Caco-2 (cell line): ENCODE data around the gene HTRA2. TPM values are rescaled to one million over a fixed set of nuclear protein-coding genes. Genes with fewer than 3 reads are reported as not detected.

Experiments
- BruUV-seq: library from RNA; stranded (reverse); fragments of 400-500 nt; replicated peaks from 2 replicates; lab custom pipeline; 2021; lab: Mats Ljungman, UMichigan
- CTCF ChIA-PET: fragments of 300-600 bp; sonication (Branson Sonifier 250); formaldehyde crosslinking; loops from one replicate; lab custom pipeline; 2022; ENCODE audit warnings: antibody characterized with exemption; lab: Charles Lee
- POLR2A ChIA-PET: fragments of 300-600 bp; sonication (Branson Sonifier 250); formaldehyde crosslinking; loops from one replicate; lab custom pipeline; 2022; ENCODE audit warnings: antibody characterized with exemption; lab: Charles Lee
- DNase-seq, 2 experiments: peaks; one replicate each; pipeline versions ENCODE4 v3.0.0 to v3.0.0-alpha.2; 2020 to 2022
- H3K27me3 ChIP-seq: replicated peaks from 2 replicates; pipeline ENCODE4 v1.6.0; 2011; ENCODE audit warnings: low read length; ENCODE audit not compliant: control insufficient read depth, insufficient read depth
- H3K36me3 ChIP-seq: 2 replicates; pipeline ENCODE4 v1.5.1; 2011; ENCODE audit warnings: low read length; ENCODE audit not compliant: control insufficient read depth, insufficient read depth
- H3K4me1 ChIP-seq: fragments of 250-450 bp; sonication (Bioruptor Pico); 2 replicates; pipeline ENCODE4 v1.5.1; 2020; ENCODE audit warnings: mild to moderate bottlenecking
- H3K4me3 ChIP-seq: 2 replicates; pipeline ENCODE4 v1.5.1; 2011; ENCODE audit warnings: low read depth, mild to moderate bottlenecking, control low read depth, low read length
- H3K9me3 ChIP-seq: fragments of 250-450 bp; sonication (Bioruptor Pico); 2 replicates; pipeline ENCODE4 v1.5.1; 2020; ENCODE audit warnings: mild to moderate bottlenecking, moderate library complexity
- H3K27ac Mint-ChIP-seq: one replicate; pipeline ENCODE4 v1.8.0; 2022; ENCODE audit warnings: mixed read lengths; ENCODE audit not compliant: unreplicated experiment
- H3K27me3 Mint-ChIP-seq: one replicate; pipeline ENCODE4 v1.8.0; 2022; ENCODE audit warnings: mixed read lengths; ENCODE audit not compliant: insufficient read depth, unreplicated experiment
- H3K36me3 Mint-ChIP-seq: one replicate; pipeline ENCODE4 v1.8.0; 2022; ENCODE audit warnings: mild to moderate bottlenecking, mixed read lengths; ENCODE audit not compliant: insufficient read depth, unreplicated experiment
- H3K4me1 Mint-ChIP-seq: one replicate; pipeline ENCODE4 v1.8.0; 2022; ENCODE audit warnings: low read depth, mixed read lengths; ENCODE audit not compliant: unreplicated experiment
- H3K4me3 Mint-ChIP-seq: one replicate; pipeline ENCODE4 v1.8.0; 2022; ENCODE audit warnings: mild to moderate bottlenecking, moderate library complexity, mixed read lengths; ENCODE audit not compliant: unreplicated experiment
- H3K9me3 Mint-ChIP-seq: one replicate; pipeline ENCODE4 v1.8.0; 2022; ENCODE audit warnings: mixed read lengths; ENCODE audit not compliant: unreplicated experiment
- CTCF ChIP-seq, 2 experiments: fragments of 200-600 bp in 1 of 2; IDR thresholded peaks; 1 replicate in 1 of 2; 2 replicates in 1 of 2; pipeline versions ENCODE4 v1.5.1 to v1.8.0; 2011 to 2022; ENCODE audit warnings: antibody characterized with exemption in 1 of 2, control low read depth in 1 of 2, inconsistent platforms in 1 of 2, low read depth in 1 of 2, low read length in 1 of 2, mild to moderate bottlenecking in 1 of 2, moderate library complexity in 1 of 2; ENCODE audit not compliant: insufficient read depth in 1 of 2, severe bottlenecking in 1 of 2, unreplicated experiment in 1 of 2
- intact Hi-C: fragments of 100-400 bp; cut with micrococcal nuclease; formaldehyde crosslinking; loops from one replicate; pipeline ENCODE4 v1.10.0; 2022; ENCODE audit not compliant: unreplicated experiment
- total RNA-seq: library from RNA; stranded (reverse); gene quantifications from 2 replicates; pipeline ENCODE4 v1.2.3, GENCODE V29; 2022

Gene HTRA2
- total RNA-seq, 1 experiment from 2014 or later = 27.3 TPM

- Mint-ChIP-seq H3K4me3 (no peak overlapping the region), H3K27me3 (peaks cover 2% of the 10 kb centered on the region), H3K9me3 (no peaks in the 10 kb centered on the region), H3K36me3 (no peaks in the 10 kb centered on the region), H3K27ac (no peak overlapping the region), H3K4me1 (no peaks in the 10 kb centered on the region)
- intact Hi-C loops = no loop called here
- Histone ChIP-seq H3K4me1 (no peaks in the 10 kb centered on the region), H3K27me3 (no peaks in the 10 kb centered on the region), H3K9me3 (no peaks in the 10 kb centered on the region), H3K36me3 (no peaks in the 10 kb centered on the region), H3K4me3 (no peak overlapping the region)
- no peak for TF ChIP-seq CTCF (IDR thresholded peaks at IDR 0.05; ENCODE audit: insufficient read depth in 1 of 2, low read depth in 1 of 2, low read length in 1 of 2, severe bottlenecking in 1 of 2, unreplicated experiment in 1 of 2)
- no peak for DNase-seq
- BruUV-seq = no TSS peak
- ChIA-PET POLR2A (no interaction called here), CTCF (no interaction called here)
These were observed 47.7 kb downstream of the HTRA2 start for GRCh38 chr2:74577448-74577847.

GRCh38 chr2:74578408-74578807, 48.7 kb downstream of the HTRA2 start:
- no peaks in the 10 kb centered on the region for H3K9me3 ChIP-seq
- Mint-ChIP-seq H3K27ac (no peak overlapping the region), H3K9me3 (no peaks in the 10 kb centered on the region), H3K4me1 (peaks cover 5% of the 10 kb centered on the region), H3K4me3 (no peak overlapping the region), H3K36me3 (no peaks in the 10 kb centered on the region), H3K27me3 (peaks cover 2% of the 10 kb centered on the region)
- CTCF ChIA-PET = interaction anchor here (0.6 kb wide), 1 partner anchor 27 kb away, joined by 3 read pairs; no protein-coding TSS in a partner anchor
- H3K4me1 ChIP-seq = no peaks in the 10 kb centered on the region
- TF ChIP-seq CTCF (IDR thresholded peaks at IDR 0.05; ENCODE audit: insufficient read depth in 1 of 2, low read depth in 1 of 2, low read length in 1 of 2, severe bottlenecking in 1 of 2, unreplicated experiment in 1 of 2) = no peak
- no peaks in the 10 kb centered on the region for H3K27me3 ChIP-seq
- no peaks in the 10 kb centered on the region for H3K36me3 ChIP-seq
- DNase-seq = no peak
- POLR2A ChIA-PET = no interaction called here
- H3K4me3 ChIP-seq = no peak overlapping the region
- intact Hi-C loops = no loop called here
- no TSS peak for BruUV-seq

GRCh38 chr2:74581463-74581862, 51.7 kb downstream of the HTRA2 start:
- no peaks in the 10 kb centered on the region for H3K9me3 Mint-ChIP-seq
- Histone ChIP-seq H3K36me3 (no peaks in the 10 kb centered on the region), H3K4me1 (no peaks in the 10 kb centered on the region), H3K4me3 (no peak overlapping the region), H3K27me3 (no peaks in the 10 kb centered on the region), H3K9me3 (no peaks in the 10 kb centered on the region)
- CTCF ChIA-PET = no interaction called here
- DNase-seq = no peak
- intact Hi-C loops = no loop called here
- POLR2A ChIA-PET = no interaction called here
- no TSS peak for BruUV-seq
- no peaks in the 10 kb centered on the region for H3K27me3 Mint-ChIP-seq
- TF ChIP-seq CTCF (IDR thresholded peaks at IDR 0.05; ENCODE audit: insufficient read depth in 1 of 2, low read depth in 1 of 2, low read length in 1 of 2, severe bottlenecking in 1 of 2, unreplicated experiment in 1 of 2) = no peak
- H3K36me3 Mint-ChIP-seq = no peaks in the 10 kb centered on the region
- no peak overlapping the region for H3K27ac Mint-ChIP-seq
- peaks cover 7% of the 10 kb centered on the region for H3K4me1 Mint-ChIP-seq
- H3K4me3 Mint-ChIP-seq = no peak overlapping the region
